Hepatocyte (in vitro differentiated cells): Measurements from ENCODE around the gene NUP160. TPM values are rescaled to one million over a fixed set of nuclear protein-coding genes. Genes with fewer than 3 reads are reported as not detected.
"Not testable (repeated sequence)": the region's sequence is repeated elsewhere in the genome, so short reads cannot be mapped to it uniquely, and the experiment has no call there.

Experiments
- DNase-seq: peaks from one replicate; pipeline ENCODE4 v3.0.0-alpha.2; 2016; ENCODE audit warnings: low spot score
- H2AFZ ChIP-seq: fragments of 200-600 bp; sonication (generic); 2 replicates; pipeline ENCODE4 v1.6.0; 2016; ENCODE audit warnings: antibody characterized with exemption, mild to moderate bottlenecking
- H3K27ac ChIP-seq: fragments of 200-600 bp; sonication (generic); 2 replicates; pipeline ENCODE4 v1.5.1; 2016; ENCODE audit warnings: mild to moderate bottlenecking
- H3K27me3 ChIP-seq: fragments of 200-600 bp; sonication (generic); 2 replicates; pipeline ENCODE4 v1.6.1; 2016
- H3K36me3 ChIP-seq: fragments of 200-600 bp; sonication (generic); replicated peaks from 2 replicates; pipeline ENCODE4 v1.5.1; 2016; ENCODE audit warnings: low read depth; ENCODE audit not compliant: insufficient read depth
- H3K4me1 ChIP-seq: fragments of 200-600 bp; sonication (generic); 2 replicates; pipeline ENCODE4 v1.5.1; 2016; ENCODE audit warnings: mild to moderate bottlenecking, moderate library complexity; ENCODE audit not compliant: insufficient read depth
- H3K4me2 ChIP-seq: fragments of 200-600 bp; sonication (generic); 2 replicates; pipeline ENCODE4 v1.6.0; 2016
- H3K4me3 ChIP-seq: fragments of 200-600 bp; sonication (generic); 2 replicates; pipeline ENCODE4 v1.5.1; 2016; ENCODE audit warnings: mild to moderate bottlenecking
- H3K79me2 ChIP-seq: fragments of 200-600 bp; sonication (generic); 2 replicates; pipeline ENCODE4 v1.6.0; 2017; ENCODE audit warnings: mild to moderate bottlenecking
- H3K9me2 ChIP-seq: fragments of 200-600 bp; sonication (generic); replicated peaks from 2 replicates; pipeline ENCODE4 v1.6.0; 2017; ENCODE audit warnings: mild to moderate bottlenecking; ENCODE audit not compliant: insufficient read depth
- H3K9me3 ChIP-seq: fragments of 200-600 bp; sonication (generic); 2 replicates; pipeline ENCODE4 v1.5.1; 2016; ENCODE audit warnings: low read depth, mild to moderate bottlenecking
- H4K20me1 ChIP-seq: fragments of 200-600 bp; sonication (generic); 2 replicates; pipeline ENCODE4 v1.6.0; 2016; ENCODE audit warnings: mild to moderate bottlenecking; ENCODE audit not compliant: insufficient read depth, poor library complexity, severe bottlenecking
- CTCF ChIP-seq: fragments of 200-600 bp; sonication (generic); IDR thresholded peaks from 2 replicates; pipeline ENCODE4 v1.5.1; 2016; ENCODE audit warnings: antibody characterized with exemption, mild to moderate bottlenecking; ENCODE audit not compliant: poor library complexity
- EZH2 ChIP-seq: fragments of 200-600 bp; sonication (generic); IDR thresholded peaks from 2 replicates; pipeline ENCODE4 v1.6.1; 2016; ENCODE audit warnings: antibody characterized with exemption, mild to moderate bottlenecking, borderline replicate concordance
- EZH2phosphoT487 ChIP-seq: fragments of 200-600 bp; sonication (generic); IDR thresholded peaks from one replicate; pipeline ENCODE4 v1.6.1; 2018; ENCODE audit warnings: antibody characterized with exemption, mild to moderate bottlenecking, low read depth, moderate library complexity; ENCODE audit not compliant: unreplicated experiment, severe bottlenecking
- WGBS: methylation state at CpG from one replicate; pipeline ENCODE4 v1.1.6; 2016; ENCODE audit warnings: low lambda C conversion rate; ENCODE audit errors: missing lambda C conversion rate; 5-methylcytosine and 5-hydroxymethylcytosine counted together
- polyA plus RNA-seq: library from polyadenylated mRNA; unstranded; fragments of >200 nt; fragmentation: Nextera tagmentation; extraction: Ambion mirVana; gene quantifications from 2 replicates; pipeline ENCODE4 v1.2.1, GENCODE V29; 2016
- total RNA-seq: library from RNA; depleted of rRNA; stranded (reverse); fragments of >200 nt; gene quantifications from 2 replicates; pipeline ENCODE4 v1.2.3, GENCODE V29; 2014

The NUP160 gene
- total and polyA plus RNA-seq, 2 experiments from 2014 or later = 21.0 to 32.6 TPM

DNA sequence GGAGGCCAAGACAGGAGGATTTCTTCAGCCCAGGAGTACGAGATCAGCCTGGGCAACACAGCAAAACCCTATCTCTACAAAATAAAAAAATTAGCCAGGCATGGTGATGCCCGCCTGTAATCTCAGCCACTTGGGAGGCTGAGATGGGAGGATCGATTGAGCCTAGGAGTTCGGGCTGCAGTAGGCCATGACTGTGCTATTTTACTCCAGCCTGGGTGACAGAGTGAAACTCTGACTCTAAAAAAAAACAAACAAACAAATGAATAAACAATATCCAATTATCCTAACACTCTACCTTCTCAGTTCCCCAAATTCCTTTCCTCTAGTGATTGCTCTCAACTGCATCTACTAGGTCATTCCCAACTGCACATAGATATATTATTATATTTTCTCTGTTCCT lies 5.4 kb downstream of the NUP160 start:
- WGBS = 99% methylated on average over 4 of the region's 4 CpGs
- Histone ChIP-seq H3K79me2 (peaks cover 51% of the 10 kb centered on the region), H3K27me3 (no peaks in the 10 kb centered on the region), H3K4me3 (no peak overlapping the region), H3K9me2 (no peaks in the 10 kb centered on the region), H3K27ac (no peak overlapping the region), H2AFZ (no peak overlapping the region), H3K9me3 (no peaks in the 10 kb centered on the region), H4K20me1 (no peaks in the 10 kb centered on the region), H3K4me1 (peaks cover 8% of the 10 kb centered on the region), H3K36me3 (no peaks in the 10 kb centered on the region), H3K4me2 (no peak overlapping the region)
- TF ChIP-seq EZH2 (no peak), CTCF (no peak), EZH2phosphoT487 (no peak)
- no peak for DNase-seq

DNA sequence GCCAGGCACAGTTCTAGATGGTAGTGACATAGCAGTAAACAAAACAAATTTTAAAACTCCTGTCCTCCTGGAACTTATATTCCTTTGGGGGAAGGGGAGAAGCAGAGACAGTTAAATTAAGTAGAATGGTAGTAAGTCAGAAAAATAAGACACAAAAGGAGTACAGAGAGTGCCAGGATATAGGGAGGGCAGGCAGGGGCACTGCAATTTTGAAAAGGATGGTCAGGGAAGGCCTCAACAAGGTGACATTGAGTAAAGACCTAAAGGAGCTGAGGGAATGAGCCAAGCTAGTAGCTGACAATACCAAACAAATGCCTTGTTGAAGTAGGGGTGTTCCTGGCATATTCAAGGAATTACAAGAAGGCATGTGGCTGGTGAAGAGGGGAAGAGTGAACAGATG lies 10.2 kb downstream of the NUP160 start:
- no peak overlapping the region for H3K4me2 ChIP-seq
- H3K9me2 ChIP-seq = no peaks in the 10 kb centered on the region
- peaks cover 4% of the 10 kb centered on the region for H3K36me3 ChIP-seq
- no peak overlapping the region for H3K27ac ChIP-seq
- no peaks in the 10 kb centered on the region for H4K20me1 ChIP-seq
- no peak overlapping the region for H2AFZ ChIP-seq
- no peak for TF ChIP-seq CTCF
- TF ChIP-seq EZH2 = no peak
- no peak for TF ChIP-seq EZH2phosphoT487
- no peaks in the 10 kb centered on the region for H3K27me3 ChIP-seq
- peaks cover 5% of the 10 kb centered on the region for H3K79me2 ChIP-seq
- H3K9me3 ChIP-seq = no peaks in the 10 kb centered on the region
- DNase-seq = no peak
- H3K4me3 ChIP-seq = no peak overlapping the region
- H3K4me1 ChIP-seq = no peaks in the 10 kb centered on the region

DNA sequence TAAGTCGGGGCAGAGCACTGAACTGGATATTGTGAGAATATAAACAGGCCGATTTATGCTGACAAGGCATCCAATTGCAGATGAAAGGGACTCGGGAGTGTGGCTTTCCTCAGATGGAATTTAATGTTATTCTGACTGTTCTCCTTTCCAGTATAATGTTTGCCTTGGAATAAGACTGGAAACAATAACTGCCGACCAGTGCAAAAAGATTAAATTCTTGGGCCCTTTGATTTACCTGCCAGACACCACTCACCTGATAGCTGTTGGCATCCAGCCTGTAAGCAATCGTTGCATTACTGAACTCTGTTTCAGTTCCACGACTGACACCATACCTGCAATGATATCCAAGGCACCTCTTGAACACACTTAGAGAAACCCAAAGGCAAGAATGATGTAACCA lies 10.9 kb downstream of the NUP160 start:
- H3K79me2 ChIP-seq = peaks cover 9% of the 10 kb centered on the region
- no peak overlapping the region for H3K4me2 ChIP-seq
- no peaks in the 10 kb centered on the region for H3K27me3 ChIP-seq
- no peak for DNase-seq
- no peaks in the 10 kb centered on the region for H3K4me1 ChIP-seq
- WGBS = 92% methylated on average over 6 of the region's 6 CpGs
- TF ChIP-seq EZH2 (no peak), EZH2phosphoT487 (no peak), CTCF (no peak)
- no peak overlapping the region for H3K4me3 ChIP-seq
- H3K27ac ChIP-seq = no peak overlapping the region
- H3K36me3 ChIP-seq = peaks cover 9% of the 10 kb centered on the region
- H3K9me2 ChIP-seq = no peaks in the 10 kb centered on the region
- no peaks in the 10 kb centered on the region for H4K20me1 ChIP-seq
- H3K9me3 ChIP-seq = no peaks in the 10 kb centered on the region
- H2AFZ ChIP-seq = no peak overlapping the region

- H3K4me2 ChIP-seq, H2AFZ ChIP-seq, H3K27ac ChIP-seq, H3K9me2 ChIP-seq, H3K4me1 ChIP-seq, H3K36me3 ChIP-seq, DNase-seq, H3K27me3 ChIP-seq, H3K4me3 ChIP-seq, H3K9me3 ChIP-seq, H4K20me1 ChIP-seq: not testable (repeated sequence)
- WGBS = 95% methylated on average over 1 of the region's 1 CpG
- peaks cover 68% of the 10 kb centered on the region for H3K79me2 ChIP-seq
Measured at GRCh38 chr11:47830013-47830412, 18.1 kb downstream of the NUP160 start.
